GM12878 (cell line): Measurements from ENCODE around the gene GK. TPM values are rescaled to one million over a fixed set of nuclear protein-coding genes. Genes with fewer than 3 reads are reported as not detected.

ENCODE experiments used
- BCL3 ChIP-seq: IDR thresholded peaks from 2 replicates; pipeline ENCODE4 v1.6.1; 2011; ENCODE audit warnings: borderline replicate concordance, low read depth, mild to moderate bottlenecking, moderate library complexity, low read length; ENCODE audit not compliant: insufficient read depth, poor library complexity, severe bottlenecking
- CBX3 ChIP-seq: fragments of 200-600 bp; sonication (generic); IDR thresholded peaks from 2 replicates; pipeline ENCODE4 v1.6.1; 2016; ENCODE audit warnings: low read depth, borderline replicate concordance
- CHD1 ChIP-seq: IDR thresholded peaks from 2 replicates; pipeline ENCODE4 v1.6.1; 2012; ENCODE audit warnings: low read depth, low read length, improper control_type of control experiment
- CUX1 ChIP-seq: IDR thresholded peaks from 2 replicates; pipeline ENCODE4 v1.6.1; 2012; ENCODE audit warnings: improper control_type of control experiment, low read depth, low read length; ENCODE audit not compliant: insufficient replicate concordance
- EED ChIP-seq: sonication (generic); IDR thresholded peaks from 2 replicates; pipeline ENCODE4 v1.6.1; 2016; ENCODE audit warnings: antibody characterized with exemption, low read depth
- FOXM1 ChIP-seq: IDR thresholded peaks from 2 replicates; pipeline ENCODE4 v1.6.1; 2012; ENCODE audit warnings: low read depth, mild to moderate bottlenecking, inconsistent platforms, low read length, moderate library complexity
- HCFC1 ChIP-seq: fragments of 150-350 bp; IDR thresholded peaks from 2 replicates; pipeline ENCODE4 v1.6.1; 2014; ENCODE audit warnings: low read length
- IRF4 ChIP-seq: IDR thresholded peaks from 2 replicates; pipeline ENCODE4 v1.6.1; 2011; ENCODE audit warnings: low read depth, low read length
- JUND ChIP-seq: IDR thresholded peaks from 2 replicates; pipeline ENCODE4 v1.6.1; 2012; ENCODE audit warnings: low read depth, mild to moderate bottlenecking, low read length, improper control_type of control experiment, moderate library complexity
- MYB ChIP-seq: fragments of 150-350 bp; IDR thresholded peaks from 2 replicates; pipeline ENCODE4 v1.6.1; 2014; ENCODE audit warnings: mild to moderate bottlenecking, low read depth, low read length, borderline replicate concordance
- NFYB ChIP-seq: IDR thresholded peaks from 2 replicates; pipeline ENCODE4 v1.6.1; 2011; ENCODE audit warnings: low read depth, mild to moderate bottlenecking, low read length, improper control_type of control experiment, moderate library complexity; ENCODE audit not compliant: insufficient read depth
- RAD51 ChIP-seq: fragments of 450-650 bp; IDR thresholded peaks from 2 replicates; pipeline ENCODE4 v1.6.1; 2016; ENCODE audit warnings: moderate library complexity, mild to moderate bottlenecking, inconsistent platforms
- RBBP5 ChIP-seq: fragments of 200-600 bp; sonication (generic); conservative IDR thresholded peaks from 2 replicates; pipeline ENCODE4 v1.6.1; 2016
- RELA ChIP-seq: fragments of 450-650 bp; IDR thresholded peaks from 2 replicates; pipeline ENCODE4 v1.8.0; 2014; ENCODE audit warnings: borderline replicate concordance; ENCODE audit not compliant: partially characterized antibody
- RFX5 ChIP-seq: IDR thresholded peaks from 2 replicates; pipeline ENCODE4 v1.6.1; 2011; ENCODE audit warnings: low read depth, low read length, improper control_type of control experiment
- SIX5 ChIP-seq: IDR thresholded peaks from 2 replicates; pipeline ENCODE4 v1.6.1; 2011; ENCODE audit warnings: mild to moderate bottlenecking, low read depth, low read length, moderate library complexity; ENCODE audit not compliant: severe bottlenecking
- SMC3 ChIP-seq: IDR thresholded peaks from 2 replicates; pipeline ENCODE4 v1.6.1; 2011; ENCODE audit warnings: low read length, improper control_type of control experiment, borderline replicate concordance
- TAF1 ChIP-seq: IDR thresholded peaks from 2 replicates; pipeline ENCODE4 v1.6.1; 2011; ENCODE audit warnings: mild to moderate bottlenecking, low read depth, low read length, borderline replicate concordance
- YBX1 ChIP-seq: fragments of 450-650 bp; IDR thresholded peaks from 2 replicates; pipeline ENCODE4 v1.6.1; 2016; ENCODE audit warnings: antibody characterized with exemption
- YY1 ChIP-seq: IDR thresholded peaks from 2 replicates; pipeline ENCODE4 v1.6.1; 2011; ENCODE audit warnings: low read depth, mild to moderate bottlenecking, low read length
- ZNF24 ChIP-seq: fragments of 450-650 bp; IDR thresholded peaks from 2 replicates; pipeline ENCODE4 v1.6.1; 2017; ENCODE audit warnings: antibody characterized with exemption, mild to moderate bottlenecking
- ZSCAN29 ChIP-seq: fragments of 450-650 bp; IDR thresholded peaks from 2 replicates; pipeline ENCODE4 v1.6.1; 2017; ENCODE audit warnings: mild to moderate bottlenecking, moderate library complexity
- polyA plus RNA-seq, 11 experiments: library from polyadenylated mRNA; depleted of rRNA in 4 of 11; unstranded in 6 of 11; stranded (reverse) in 5 of 11; fragments of >200 nt; fragmentation: Nextera tagmentation in 4 of 11; fragmentation: Illumina TruSeq in 1 of 11; extraction: Ambion mirVana in 4 of 11; extraction: Trizol in 1 of 11; gene quantifications; 1 replicate in 1 of 11; 2 replicates in 10 of 11; pipeline versions ENCODE4 v1.2.1 to v1.2.3, GENCODE V29; 2011 to 2016; ENCODE audit warnings: inconsistent platforms in 2 of 11, missing spikeins in 2 of 11, low read depth in 1 of 11
- total RNA-seq, 4 experiments: library from RNA; depleted of rRNA in 3 of 4; stranded (reverse); fragments of >200 nt in 3 of 4; fragmentation: Illumina TruSeq in 1 of 4; extraction: Trizol in 1 of 4; gene quantifications; 2 replicates each; pipeline versions ENCODE4 v1.2.1 to v1.2.3, GENCODE V29; 2013 to 2021

Gene GK
- total and polyA plus RNA-seq, 10 of the 15 experiments (the other 5 are each of a cell fraction or from before 2014, with no cell fraction given): 6.3 to 22.3 (median 11.1) TPM

- TF ChIP-seq JUND (no peak), RBBP5 (no peak), SMC3 (no peak), TAF1 (no peak), NFYB (peak; percentile 45; the same call in 1 of the 2 replicates), CBX3 (no peak), FOXM1 (no peak), CHD1 (no peak), YY1 (peak; percentile 86), YBX1 (no peak), RAD51 (peak; percentile 86), BCL3 (no peak), MYB (no peak), CUX1 (no peak), RFX5 (no peak), HCFC1 (no peak), ZSCAN29 (no peak), EED (peak; percentile 12; the same call in 1 of the 2 replicates), SIX5 (no peak), IRF4 (no peak), RELA (peak; percentile 20), ZNF24 (no peak)
Observed at GRCh38 chrX:30652527-30653414, 452 bp upstream of the GK start (continued).
